Endothelial cell (in vitro differentiated cells): Measurements from ENCODE around the gene WDFY4. TPM values are rescaled to one million over a fixed set of nuclear protein-coding genes. Genes with fewer than 3 reads are reported as not detected.

Experiments used
- DNase-seq: peaks from one replicate; pipeline ENCODE4 v3.0.0; 2021; ENCODE audit warnings: low spot score
- H3K27ac Mint-ChIP-seq: one replicate; pipeline ENCODE4 v1.8.0; 2021; ENCODE audit warnings: mixed read lengths, inconsistent platforms; ENCODE audit not compliant: unreplicated experiment
- H3K27me3 Mint-ChIP-seq: one replicate; pipeline ENCODE4 v1.8.0; 2021; ENCODE audit warnings: mild to moderate bottlenecking, moderate library complexity, mixed read lengths, inconsistent platforms; ENCODE audit not compliant: unreplicated experiment
- H3K36me3 Mint-ChIP-seq: one replicate; pipeline ENCODE4 v1.8.0; 2021; ENCODE audit warnings: mild to moderate bottlenecking, low read depth, mixed read lengths, inconsistent platforms; ENCODE audit not compliant: unreplicated experiment
- H3K4me1 Mint-ChIP-seq: one replicate; pipeline ENCODE4 v1.8.0; 2021; ENCODE audit warnings: mild to moderate bottlenecking, mixed read lengths, inconsistent platforms; ENCODE audit not compliant: unreplicated experiment
- H3K4me3 Mint-ChIP-seq: one replicate; pipeline ENCODE4 v1.8.0; 2021; ENCODE audit warnings: mild to moderate bottlenecking, mixed read lengths, inconsistent platforms; ENCODE audit not compliant: unreplicated experiment
- H3K9me3 Mint-ChIP-seq: one replicate; pipeline ENCODE4 v1.8.0; 2021; ENCODE audit warnings: mixed read lengths, inconsistent platforms; ENCODE audit not compliant: unreplicated experiment
- total RNA-seq: library from RNA; stranded (reverse); fragmentation: NEBNext Ultra II Directional; extraction: Animal tissue kit (Norgen Biotek cat#: 25700); gene quantifications from one replicate; pipeline ENCODE4 v1.2.1, GENCODE V29; 2021; ENCODE audit not compliant: unreplicated experiment
- TF ChIP-seq, protein P1 (sequence below): fragments of 200-600 bp; sonication (generic); IDR thresholded peaks from one replicate; pipeline ENCODE4 v1.5.0; 2021; ENCODE audit warnings: antibody characterized with exemption; ENCODE audit not compliant: unreplicated experiment

WDFY4 gene
- total RNA-seq, 1 donor from 2014 or later, result 0.54 TPM

DNA sequence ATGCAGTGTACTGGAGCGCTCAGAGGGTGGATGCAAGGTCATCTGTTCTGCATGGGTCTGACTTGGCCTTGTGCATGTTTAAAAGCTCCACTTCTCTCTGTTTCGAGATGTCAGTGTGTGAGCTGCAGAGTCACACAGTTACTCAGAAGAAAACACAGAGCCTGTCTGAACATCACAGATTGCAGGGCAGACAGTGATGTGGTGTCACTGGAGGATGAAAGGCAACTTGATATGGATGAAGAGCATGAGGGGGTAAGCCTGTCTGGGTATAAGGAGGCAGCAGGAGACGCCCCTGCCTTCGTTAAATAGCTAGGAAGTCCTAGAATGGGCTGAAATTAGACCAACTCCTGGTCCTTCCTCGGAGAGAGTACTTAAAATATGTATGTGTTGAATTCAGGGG lies 322.5 kb downstream of the WDFY4 start:
- Mint-ChIP-seq H3K27ac (no peak overlapping the region), H3K9me3 (no peaks in the 10 kb centered on the region), H3K27me3 (no peaks in the 10 kb centered on the region), H3K36me3 (no peaks in the 10 kb centered on the region), H3K4me1 (peaks cover 4% of the 10 kb centered on the region), H3K4me3 (no peak overlapping the region)
- TF ChIP-seq, protein P1, sequence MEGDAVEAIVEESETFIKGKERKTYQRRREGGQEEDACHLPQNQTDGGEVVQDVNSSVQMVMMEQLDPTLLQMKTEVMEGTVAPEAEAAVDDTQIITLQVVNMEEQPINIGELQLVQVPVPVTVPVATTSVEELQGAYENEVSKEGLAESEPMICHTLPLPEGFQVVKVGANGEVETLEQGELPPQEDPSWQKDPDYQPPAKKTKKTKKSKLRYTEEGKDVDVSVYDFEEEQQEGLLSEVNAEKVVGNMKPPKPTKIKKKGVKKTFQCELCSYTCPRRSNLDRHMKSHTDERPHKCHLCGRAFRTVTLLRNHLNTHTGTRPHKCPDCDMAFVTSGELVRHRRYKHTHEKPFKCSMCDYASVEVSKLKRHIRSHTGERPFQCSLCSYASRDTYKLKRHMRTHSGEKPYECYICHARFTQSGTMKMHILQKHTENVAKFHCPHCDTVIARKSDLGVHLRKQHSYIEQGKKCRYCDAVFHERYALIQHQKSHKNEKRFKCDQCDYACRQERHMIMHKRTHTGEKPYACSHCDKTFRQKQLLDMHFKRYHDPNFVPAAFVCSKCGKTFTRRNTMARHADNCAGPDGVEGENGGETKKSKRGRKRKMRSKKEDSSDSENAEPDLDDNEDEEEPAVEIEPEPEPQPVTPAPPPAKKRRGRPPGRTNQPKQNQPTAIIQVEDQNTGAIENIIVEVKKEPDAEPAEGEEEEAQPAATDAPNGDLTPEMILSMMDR, result no peak
- no peak for DNase-seq

DNA sequence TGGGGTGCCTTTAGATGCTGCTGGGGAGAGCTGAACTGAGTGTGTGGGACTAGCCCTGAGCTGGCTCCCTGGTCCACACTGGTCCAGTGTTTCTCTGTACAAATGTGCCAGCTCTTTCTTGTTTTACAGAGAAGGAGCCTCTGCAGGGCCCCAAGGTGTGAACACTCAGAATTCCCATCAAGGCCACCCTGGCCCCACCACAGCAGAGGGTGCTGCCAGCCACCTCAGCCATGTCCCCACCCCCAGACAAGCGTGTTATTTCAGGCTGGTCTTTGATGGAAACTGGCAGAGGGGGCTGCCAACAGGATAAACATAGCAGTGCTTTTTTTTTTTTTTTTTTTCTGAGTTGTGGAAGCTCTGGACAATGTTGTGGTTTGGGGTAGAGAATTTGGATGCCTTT lies 323.4 kb downstream of the WDFY4 start:
- no peaks in the 10 kb centered on the region for H3K36me3 Mint-ChIP-seq
- H3K9me3 Mint-ChIP-seq, result no peaks in the 10 kb centered on the region
- H3K27me3 Mint-ChIP-seq, result peaks cover 2% of the 10 kb centered on the region
- H3K27ac Mint-ChIP-seq, result no peak overlapping the region
- H3K4me3 Mint-ChIP-seq, result no peak overlapping the region
- H3K4me1 Mint-ChIP-seq, result peaks cover 8% of the 10 kb centered on the region
- no peak for DNase-seq
- TF ChIP-seq, protein P1, result no peak

DNA sequence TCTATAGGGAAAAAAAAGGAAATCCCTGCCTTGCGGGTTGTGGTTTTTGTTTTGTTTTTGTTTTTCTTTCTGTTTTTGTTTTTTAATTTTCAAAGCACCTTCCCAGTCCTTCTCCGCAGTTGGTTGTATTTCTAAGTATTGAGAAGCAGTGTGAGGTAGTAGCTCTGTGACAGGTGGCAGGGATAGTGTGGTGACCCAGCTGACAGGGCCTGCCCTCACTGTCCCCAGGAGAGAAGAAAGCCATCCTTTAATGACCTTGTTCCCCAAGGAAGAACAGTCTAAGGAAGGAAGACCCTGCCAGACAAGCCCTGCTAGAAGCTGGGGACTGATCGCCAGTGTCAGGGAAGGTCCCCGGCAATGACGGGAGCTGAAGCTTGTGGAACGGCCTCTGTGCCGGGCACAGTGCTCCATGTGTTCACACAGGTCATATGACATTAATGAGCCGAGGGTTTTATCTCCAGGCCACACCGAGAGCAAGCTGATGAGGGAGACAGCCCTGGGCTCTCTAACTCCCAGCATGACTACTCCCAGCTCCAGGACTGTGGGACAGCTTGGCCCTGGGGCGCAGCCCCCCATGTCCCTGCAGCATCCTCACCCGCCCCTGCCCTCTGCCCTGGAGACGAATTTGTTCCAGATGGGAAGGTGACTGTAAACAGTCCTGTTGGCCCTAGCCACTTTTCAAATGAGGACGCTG lies 324.0 kb downstream of the WDFY4 start:
- Mint-ChIP-seq H3K36me3 (no peaks in the 10 kb centered on the region), H3K4me3 (no peak overlapping the region), H3K27ac (no peak overlapping the region), H3K9me3 (no peaks in the 10 kb centered on the region), H3K27me3 (peaks cover 2% of the 10 kb centered on the region), H3K4me1 (peaks cover 12% of the 10 kb centered on the region)
- no peak for DNase-seq
- TF ChIP-seq, protein P1, result no peak

DNA sequence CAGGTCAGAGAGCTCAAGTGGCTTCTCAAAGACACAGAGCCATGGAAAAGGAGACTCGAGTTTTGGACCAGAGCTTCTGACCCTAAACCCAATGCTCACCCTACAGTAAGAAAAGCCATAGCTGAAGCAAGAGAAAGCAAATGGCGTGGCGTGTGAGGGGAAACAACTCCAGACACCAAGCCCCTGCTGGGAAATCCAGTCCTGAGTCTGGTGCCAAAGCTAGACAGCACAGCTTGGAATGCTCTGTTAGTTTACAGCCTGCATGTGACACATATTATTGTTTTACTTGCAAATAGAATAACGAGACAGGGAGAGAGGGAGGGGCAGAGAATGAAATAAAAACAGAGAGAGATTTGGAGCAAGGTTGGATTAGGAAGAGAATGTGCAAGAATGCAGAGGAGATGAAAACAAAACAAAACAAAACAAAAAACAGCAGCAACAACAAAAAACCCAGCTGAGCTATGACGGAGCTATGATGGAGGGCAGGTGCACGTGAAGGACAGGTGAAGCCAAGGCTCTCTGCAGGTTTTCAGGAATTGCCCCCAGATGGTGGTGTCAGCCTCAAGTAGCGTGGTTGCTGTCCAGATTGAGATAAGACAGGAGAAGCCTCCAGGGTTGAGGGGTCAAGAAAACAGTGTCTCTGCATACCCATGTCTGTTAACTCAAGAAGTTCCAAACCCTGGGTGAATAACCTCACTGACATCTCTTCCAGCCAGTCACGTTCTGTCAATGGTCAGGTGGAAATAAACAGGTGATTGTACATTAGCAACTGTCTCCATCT lies 324.7 kb downstream of the WDFY4 start:
- DNase-seq, result no peak
- H3K9me3 Mint-ChIP-seq, result no peaks in the 10 kb centered on the region
- no peak overlapping the region for H3K27ac Mint-ChIP-seq
- H3K27me3 Mint-ChIP-seq, result peaks cover 2% of the 10 kb centered on the region
- H3K4me3 Mint-ChIP-seq, result no peak overlapping the region
- TF ChIP-seq, protein P1, result no peak
- H3K4me1 Mint-ChIP-seq, result peaks cover 15% of the 10 kb centered on the region
- no peaks in the 10 kb centered on the region for H3K36me3 Mint-ChIP-seq

DNA sequence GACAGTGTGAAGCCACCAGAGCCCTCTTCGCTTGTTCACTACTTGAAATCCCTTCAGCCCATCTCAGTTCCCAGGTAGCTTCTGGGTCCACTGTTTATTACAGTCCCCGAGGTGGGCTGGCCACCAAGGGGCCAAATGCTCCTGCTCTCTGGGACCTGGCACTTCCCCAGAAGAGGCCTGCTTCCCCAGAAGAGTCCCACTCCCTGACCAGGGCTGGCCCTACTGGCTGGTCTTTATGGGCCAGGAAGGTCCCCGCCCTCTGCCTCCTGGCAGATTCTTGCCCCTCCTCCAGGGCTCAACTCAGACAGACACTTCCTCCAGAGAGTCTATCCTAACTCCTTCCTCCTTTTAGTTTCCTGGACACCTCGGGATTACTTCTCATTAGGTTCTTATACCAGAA lies 325.6 kb downstream of the WDFY4 start:
- H3K27ac Mint-ChIP-seq, result no peak overlapping the region
- DNase-seq, result no peak
- TF ChIP-seq, protein P1, result no peak
- no peak overlapping the region for H3K4me3 Mint-ChIP-seq
- peaks cover 15% of the 10 kb centered on the region for H3K4me1 Mint-ChIP-seq
- H3K36me3 Mint-ChIP-seq, result no peaks in the 10 kb centered on the region
- H3K9me3 Mint-ChIP-seq, result no peaks in the 10 kb centered on the region
- H3K27me3 Mint-ChIP-seq, result peaks cover 2% of the 10 kb centered on the region
